ENCODE data around the gene SIPA1L3.

DNA sequence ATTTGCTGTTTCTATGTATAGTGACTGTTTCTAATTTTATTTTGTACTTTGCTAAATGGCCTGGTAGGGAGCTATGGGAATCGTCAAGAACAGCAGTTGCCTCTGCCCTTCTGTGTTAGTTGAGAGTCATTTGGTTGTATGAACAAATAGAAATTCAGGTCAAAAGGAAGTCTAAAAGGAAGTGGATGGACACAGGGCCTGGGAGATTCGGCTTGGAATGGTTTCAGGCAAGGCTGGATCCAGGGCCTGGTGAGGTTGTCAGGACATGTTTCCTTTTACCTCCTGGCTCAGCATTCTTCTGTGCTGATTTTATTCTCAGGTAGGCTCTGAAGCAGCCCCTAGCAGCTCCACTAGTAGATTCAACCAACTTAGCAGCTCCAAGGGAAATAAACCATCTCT lies 118.9 kb downstream of the SIPA1L3 start:
- TF ChIP-seq POLR2A (IDR thresholded peaks at IDR 0.05) (no peak), POLR2AphosphoS5 (IDR thresholded peaks at IDR 0.05) (no peak)
- TF ChIP-seq, protein P1, sequence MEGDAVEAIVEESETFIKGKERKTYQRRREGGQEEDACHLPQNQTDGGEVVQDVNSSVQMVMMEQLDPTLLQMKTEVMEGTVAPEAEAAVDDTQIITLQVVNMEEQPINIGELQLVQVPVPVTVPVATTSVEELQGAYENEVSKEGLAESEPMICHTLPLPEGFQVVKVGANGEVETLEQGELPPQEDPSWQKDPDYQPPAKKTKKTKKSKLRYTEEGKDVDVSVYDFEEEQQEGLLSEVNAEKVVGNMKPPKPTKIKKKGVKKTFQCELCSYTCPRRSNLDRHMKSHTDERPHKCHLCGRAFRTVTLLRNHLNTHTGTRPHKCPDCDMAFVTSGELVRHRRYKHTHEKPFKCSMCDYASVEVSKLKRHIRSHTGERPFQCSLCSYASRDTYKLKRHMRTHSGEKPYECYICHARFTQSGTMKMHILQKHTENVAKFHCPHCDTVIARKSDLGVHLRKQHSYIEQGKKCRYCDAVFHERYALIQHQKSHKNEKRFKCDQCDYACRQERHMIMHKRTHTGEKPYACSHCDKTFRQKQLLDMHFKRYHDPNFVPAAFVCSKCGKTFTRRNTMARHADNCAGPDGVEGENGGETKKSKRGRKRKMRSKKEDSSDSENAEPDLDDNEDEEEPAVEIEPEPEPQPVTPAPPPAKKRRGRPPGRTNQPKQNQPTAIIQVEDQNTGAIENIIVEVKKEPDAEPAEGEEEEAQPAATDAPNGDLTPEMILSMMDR (IDR thresholded peaks at IDR 0.05), result no peak

All from breast epithelium (tissue), 3 donors.